ENCODE measurements around the gene ZNF81.
"Not testable (repeated sequence)": the region's sequence is repeated elsewhere in the genome, so short reads cannot be mapped to it uniquely, and the experiment has no call there.

The ZNF81 gene

GRCh38 chrX:47798861-47799260, 37.8 kb upstream of the ZNF81 start:
- no peak overlapping the region for H3K27ac ChIP-seq (ENCODE audit: low read length)
- no peaks in the 10 kb centered on the region for H3K79me2 ChIP-seq (ENCODE audit: insufficient read depth, low read length)
- no peaks in the 10 kb centered on the region for H3K36me3 ChIP-seq (ENCODE audit: insufficient read depth, low read length)
- no peaks in the 10 kb centered on the region for H3K27me3 ChIP-seq (ENCODE audit: insufficient read depth, low read length, poor library complexity)
- no peak overlapping the region for H2AFZ ChIP-seq (ENCODE audit: low read depth, low read length)
- no peak overlapping the region for H3K9ac ChIP-seq (ENCODE audit: low read depth, low read length)
- H3K4me2 ChIP-seq (ENCODE audit: insufficient read depth, low read length): no peak overlapping the region
- ATAC-seq (ENCODE audit: insufficient read depth, low read depth) (no peak), DNase-seq (no peak)
- no peaks in the 10 kb centered on the region for H4K20me1 ChIP-seq (ENCODE audit: insufficient read depth, low read length)
- no peaks in the 10 kb centered on the region for H3K9me3 ChIP-seq (ENCODE audit: insufficient read depth, low read length, severe bottlenecking)
- H3K4me3 ChIP-seq (ENCODE audit: low read depth in 1 of 2, low read length in 2 of 2): no peak overlapping the region
- no peaks in the 10 kb centered on the region for H3K4me1 ChIP-seq (ENCODE audit: insufficient read depth, low read length)
- TF ChIP-seq EZH2 (IDR thresholded peaks at IDR 0.05; ENCODE audit: borderline replicate concordance, low read depth, low read length, severe bottlenecking) (no peak), CTCF (IDR thresholded peaks at IDR 0.05; ENCODE audit: borderline replicate concordance, extremely low read depth, low read length, poor library complexity, severe bottlenecking) (no peak)

- no peak overlapping the region for H3K4me3 ChIP-seq (ENCODE audit: low read depth in 1 of 2, low read length in 2 of 2)
- no peak for ATAC-seq (ENCODE audit: insufficient read depth, low read depth)
- no peak for TF ChIP-seq EZH2 (IDR thresholded peaks at IDR 0.05; ENCODE audit: borderline replicate concordance, low read depth, low read length, severe bottlenecking)
- TF ChIP-seq CTCF (IDR thresholded peaks at IDR 0.05; ENCODE audit: borderline replicate concordance, extremely low read depth, low read length, poor library complexity, severe bottlenecking): no peak
- H3K9me3 ChIP-seq (ENCODE audit: insufficient read depth, low read length, severe bottlenecking): no peaks in the 10 kb centered on the region
- H3K36me3 ChIP-seq (ENCODE audit: insufficient read depth, low read length): no peaks in the 10 kb centered on the region
- H3K4me2 ChIP-seq (ENCODE audit: insufficient read depth, low read length): no peak overlapping the region
- H3K4me1 ChIP-seq (ENCODE audit: insufficient read depth, low read length): no peaks in the 10 kb centered on the region
- H3K9ac ChIP-seq (ENCODE audit: low read depth, low read length): no peak overlapping the region
- no peaks in the 10 kb centered on the region for H3K79me2 ChIP-seq (ENCODE audit: insufficient read depth, low read length)
- no peak for DNase-seq
- no peaks in the 10 kb centered on the region for H3K27me3 ChIP-seq (ENCODE audit: insufficient read depth, low read length, poor library complexity)
- no peaks in the 10 kb centered on the region for H4K20me1 ChIP-seq (ENCODE audit: insufficient read depth, low read length)
- no peak overlapping the region for H2AFZ ChIP-seq (ENCODE audit: low read depth, low read length)
- no peak overlapping the region for H3K27ac ChIP-seq (ENCODE audit: low read length)
Observed at GRCh38 chrX:47802589-47802988, 34.1 kb upstream of the ZNF81 start.

- H3K27me3 ChIP-seq (ENCODE audit: insufficient read depth, low read length, poor library complexity); H2AFZ ChIP-seq (ENCODE audit: low read depth, low read length); H3K9me3 ChIP-seq (ENCODE audit: insufficient read depth, low read length, severe bottlenecking); H3K9ac ChIP-seq (ENCODE audit: low read depth, low read length); H3K79me2 ChIP-seq (ENCODE audit: insufficient read depth, low read length); H3K27ac ChIP-seq (ENCODE audit: low read length); H3K4me2 ChIP-seq (ENCODE audit: insufficient read depth, low read length); H3K4me3 ChIP-seq (ENCODE audit: low read depth in 1 of 2, low read length in 2 of 2); ATAC-seq (ENCODE audit: insufficient read depth, low read depth); H3K4me1 ChIP-seq (ENCODE audit: insufficient read depth, low read length); H4K20me1 ChIP-seq (ENCODE audit: insufficient read depth, low read length); DNase-seq; H3K36me3 ChIP-seq (ENCODE audit: insufficient read depth, low read length): not testable (repeated sequence)
Observed at GRCh38 chrX:47803103-47803502, 33.6 kb upstream of the ZNF81 start.

DNA sequence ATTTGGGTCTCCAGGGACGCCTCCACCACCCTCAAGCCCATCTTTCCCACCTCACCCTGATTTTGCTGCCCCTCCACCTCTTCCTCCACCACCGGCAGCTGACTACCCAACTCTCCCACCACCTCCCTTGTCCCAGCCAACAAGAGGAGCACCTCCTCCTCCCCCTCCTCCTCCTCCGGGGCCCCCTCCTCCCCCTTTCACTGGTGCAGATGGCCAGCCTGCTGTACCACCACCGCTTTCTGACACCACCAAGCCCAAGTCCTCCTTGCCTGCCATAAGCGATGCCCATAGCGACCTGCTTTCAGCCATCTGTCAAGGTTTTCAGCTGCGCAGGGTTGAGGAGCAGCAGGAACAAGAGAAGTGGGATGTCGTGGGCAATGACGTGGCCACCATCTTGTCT, 32.4 kb upstream of the ZNF81 start:
- Histone ChIP-seq H3K79me2 (ENCODE audit: insufficient read depth, low read length) (no peaks in the 10 kb centered on the region), H3K27me3 (ENCODE audit: insufficient read depth, low read length, poor library complexity) (no peaks in the 10 kb centered on the region), H3K9me3 (ENCODE audit: insufficient read depth, low read length, severe bottlenecking) (no peaks in the 10 kb centered on the region), H3K4me3 (ENCODE audit: low read depth in 1 of 2, low read length in 2 of 2) (no peak overlapping the region), H3K36me3 (ENCODE audit: insufficient read depth, low read length) (no peaks in the 10 kb centered on the region), H3K9ac (ENCODE audit: low read depth, low read length) (no peak overlapping the region), H3K4me1 (ENCODE audit: insufficient read depth, low read length) (no peaks in the 10 kb centered on the region), H2AFZ (ENCODE audit: low read depth, low read length) (no peak overlapping the region), H4K20me1 (ENCODE audit: insufficient read depth, low read length) (no peaks in the 10 kb centered on the region), H3K4me2 (ENCODE audit: insufficient read depth, low read length) (no peak overlapping the region), H3K27ac (ENCODE audit: low read length) (no peak overlapping the region)
- DNase-seq: no peak
- ATAC-seq (ENCODE audit: insufficient read depth, low read depth): no peak
- TF ChIP-seq EZH2 (IDR thresholded peaks at IDR 0.05; ENCODE audit: borderline replicate concordance, low read depth, low read length, severe bottlenecking): no peak
- TF ChIP-seq CTCF (IDR thresholded peaks at IDR 0.05; ENCODE audit: borderline replicate concordance, extremely low read depth, low read length, poor library complexity, severe bottlenecking): no peak

DNA sequence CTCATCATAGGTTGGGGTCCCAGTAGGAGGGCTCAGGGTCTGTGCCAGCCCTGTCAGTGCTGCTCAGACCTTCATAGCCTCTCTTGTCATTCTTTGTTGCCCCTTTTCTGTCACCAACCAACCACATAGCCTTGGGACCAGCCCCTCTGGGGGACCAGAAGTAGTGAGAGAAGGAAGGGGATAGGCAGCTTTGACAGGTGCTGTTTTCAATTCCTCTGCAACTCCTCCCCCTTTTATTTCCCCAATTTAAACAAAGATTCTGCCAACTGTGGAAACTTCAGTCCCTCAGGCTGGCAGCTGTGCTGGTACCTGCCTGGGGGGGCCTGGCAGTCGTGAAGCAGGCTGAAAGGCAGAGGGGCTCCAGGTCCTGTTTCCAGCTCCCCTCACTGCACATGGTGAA, 30.9 kb upstream of the ZNF81 start:
- H3K27ac ChIP-seq (ENCODE audit: low read length); DNase-seq; H3K4me3 ChIP-seq (ENCODE audit: low read depth in 1 of 2, low read length in 2 of 2); ATAC-seq (ENCODE audit: insufficient read depth, low read depth); H3K9me3 ChIP-seq (ENCODE audit: insufficient read depth, low read length, severe bottlenecking); H3K79me2 ChIP-seq (ENCODE audit: insufficient read depth, low read length); H4K20me1 ChIP-seq (ENCODE audit: insufficient read depth, low read length); H3K9ac ChIP-seq (ENCODE audit: low read depth, low read length); H3K4me1 ChIP-seq (ENCODE audit: insufficient read depth, low read length); H3K27me3 ChIP-seq (ENCODE audit: insufficient read depth, low read length, poor library complexity); H3K4me2 ChIP-seq (ENCODE audit: insufficient read depth, low read length); H2AFZ ChIP-seq (ENCODE audit: low read depth, low read length); H3K36me3 ChIP-seq (ENCODE audit: insufficient read depth, low read length): not testable (repeated sequence)

DNA sequence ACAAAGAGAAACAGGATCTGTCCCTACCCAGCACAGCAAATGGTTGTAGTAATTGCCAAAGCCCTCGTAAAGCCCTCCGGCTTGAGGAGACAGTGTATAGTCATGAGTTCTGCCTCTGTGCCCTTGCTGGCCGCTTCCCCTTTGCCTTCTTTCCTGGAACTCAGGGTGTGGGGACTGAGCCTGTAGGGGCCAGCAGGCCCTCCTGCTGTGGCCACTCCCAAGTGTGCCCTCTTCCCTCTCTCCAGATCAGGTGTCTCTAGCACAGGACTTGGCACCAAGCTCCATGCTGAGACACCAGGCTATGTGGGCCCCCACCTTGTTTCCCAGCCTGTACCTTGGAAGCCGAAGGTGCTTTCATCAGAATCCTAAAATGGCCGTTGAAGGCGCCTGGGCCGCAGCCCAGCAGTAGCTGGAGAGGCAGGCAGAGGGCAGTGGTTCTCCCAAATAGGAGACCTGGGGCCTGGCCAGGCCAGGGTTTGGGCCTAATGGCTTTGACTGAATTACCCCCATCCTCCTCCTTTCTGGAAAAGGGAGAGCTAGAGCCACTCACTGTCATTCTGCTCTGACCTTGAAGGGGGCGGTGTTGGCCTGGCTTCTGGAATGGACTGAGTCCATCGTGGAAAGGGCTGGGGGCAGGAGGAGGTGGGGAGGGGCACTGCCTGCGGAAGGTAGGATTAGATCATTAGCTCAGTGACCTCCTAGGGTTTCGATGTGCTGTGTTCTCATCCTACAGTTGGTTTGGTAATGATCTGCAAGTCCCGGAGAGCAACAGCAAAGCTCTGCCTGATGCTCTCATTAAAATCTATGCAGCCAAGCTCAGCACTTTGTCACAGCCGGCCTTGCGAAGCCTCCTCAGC, 30.1 kb upstream of the ZNF81 start:
- not testable (repeated sequence) for H3K4me3 ChIP-seq (ENCODE audit: low read depth in 1 of 2, low read length in 2 of 2); H2AFZ ChIP-seq (ENCODE audit: low read depth, low read length); H3K27ac ChIP-seq (ENCODE audit: low read length); H3K4me2 ChIP-seq (ENCODE audit: insufficient read depth, low read length); H3K9me3 ChIP-seq (ENCODE audit: insufficient read depth, low read length, severe bottlenecking); H3K36me3 ChIP-seq (ENCODE audit: insufficient read depth, low read length); DNase-seq; H3K4me1 ChIP-seq (ENCODE audit: insufficient read depth, low read length); ATAC-seq (ENCODE audit: insufficient read depth, low read depth); H3K27me3 ChIP-seq (ENCODE audit: insufficient read depth, low read length, poor library complexity); H3K79me2 ChIP-seq (ENCODE audit: insufficient read depth, low read length); H3K9ac ChIP-seq (ENCODE audit: low read depth, low read length); H4K20me1 ChIP-seq (ENCODE audit: insufficient read depth, low read length)

Measured in DND-41 (cell line).